ENCODE results near the gene DOCK2. TPM values are rescaled to one million over a fixed set of nuclear protein-coding genes. Genes with fewer than 3 reads are reported as not detected.

The DOCK2 gene
- total RNA-seq, 5 donors from 2014 or later (not counting 1 experiment from before 2014, with no cell fraction given) = 168 to 303 (median 197) TPM

DNA sequence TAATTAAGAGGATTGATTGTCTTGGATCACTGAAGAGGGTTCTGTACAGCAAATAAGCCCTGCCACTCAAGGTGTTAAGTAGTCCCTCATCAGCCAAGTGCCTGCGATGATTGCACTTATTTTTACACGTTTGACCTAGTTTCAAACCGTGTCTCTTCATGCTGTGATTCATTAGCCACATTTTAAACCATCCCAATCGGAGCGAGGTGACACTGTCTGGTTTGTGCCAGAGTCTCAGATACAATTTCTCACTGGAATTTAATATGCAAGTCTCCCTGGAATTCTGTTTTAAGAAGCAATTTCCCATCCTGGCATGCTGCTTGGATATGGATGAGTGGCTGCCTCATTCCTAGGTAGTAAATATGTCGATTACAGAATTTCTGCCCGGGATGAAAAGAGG, 341.6 kb downstream of the DOCK2 start:
- Mint-ChIP-seq H3K4me1 (peaks cover 0 to 3% (median 1%) of the 10 kb centered on the region in 3 donors), H3K27me3 (no peaks in the 10 kb centered on the region), H3K4me3 (no peak overlapping the region), H3K36me3 (peaks cover 23% of the 10 kb centered on the region), H3K27ac (peak overlapping the region in 1 of 2 donors; percentile 46), H3K9me3 (no peaks in the 10 kb centered on the region)
- POLR2A ChIA-PET = no interaction called here
- DNase-seq (no peak), ATAC-seq (replicated peaks in 1 of 4) (no peak)
- H3K36me3 ChIP-seq (ENCODE audit: control insufficient read depth in 2 of 2, extremely low read depth in 1 of 2, insufficient read depth in 1 of 2, low read length in 1 of 2) = peaks cover 7 to 24% of the 10 kb centered on the region in 2 donors
- H3K27ac ChIP-seq (ENCODE audit: low read length) = no peak overlapping the region
- no peaks in the 10 kb centered on the region for H3K4me1 ChIP-seq (ENCODE audit: control insufficient read depth in 1 of 2, extremely low read depth in 1 of 2, insufficient read depth in 2 of 2, low read length in 2 of 2)
- no peak overlapping the region for H3K4me3 ChIP-seq (ENCODE audit: control insufficient read depth in 1 of 2, extremely low read depth in 1 of 2, low read length in 1 of 2)
- H3K27me3 ChIP-seq (replicated peaks in 1 of 2; ENCODE audit: control insufficient read depth in 2 of 2, extremely low read depth in 1 of 2, insufficient read depth in 2 of 2, low read length in 1 of 2) = no peaks in the 10 kb centered on the region
- H3K9me3 ChIP-seq = no peaks in the 10 kb centered on the region
- 93% methylated on average over 5 of the region's 7 CpGs for WGBS (ENCODE audit: insufficient coverage)
- CTCF ChIA-PET = interaction anchor here in 1 of 2 donors (0.7 kb wide), 1 partner anchor 185 kb away, joined by 7 read pairs; no protein-coding TSS in a partner anchor

- Mint-ChIP-seq H3K9me3 (no peaks in the 10 kb centered on the region), H3K4me1 (peaks cover 0 to 3% (median 1%) of the 10 kb centered on the region in 3 donors), H3K27ac (no peak overlapping the region), H3K36me3 (peaks cover 33% of the 10 kb centered on the region), H3K4me3 (no peak overlapping the region), H3K27me3 (no peaks in the 10 kb centered on the region)
- Histone ChIP-seq H3K27ac (ENCODE audit: low read length) (no peak overlapping the region), H3K27me3 (replicated peaks in 1 of 2; ENCODE audit: control insufficient read depth in 2 of 2, extremely low read depth in 1 of 2, insufficient read depth in 2 of 2, low read length in 1 of 2) (no peaks in the 10 kb centered on the region), H3K4me3 (ENCODE audit: control insufficient read depth in 1 of 2, extremely low read depth in 1 of 2, low read length in 1 of 2) (no peak overlapping the region), H3K4me1 (ENCODE audit: control insufficient read depth in 1 of 2, extremely low read depth in 1 of 2, insufficient read depth in 2 of 2, low read length in 2 of 2) (no peaks in the 10 kb centered on the region), H3K36me3 (ENCODE audit: control insufficient read depth in 2 of 2, extremely low read depth in 1 of 2, insufficient read depth in 1 of 2, low read length in 1 of 2) (peaks cover 9 to 34% of the 10 kb centered on the region in 2 donors), H3K9me3 (no peaks in the 10 kb centered on the region)
- no peak for DNase-seq
- CTCF ChIA-PET = no interaction called here
- WGBS (ENCODE audit: insufficient coverage) = 100% methylated on average over 2 of the region's 3 CpGs
- POLR2A ChIA-PET = no interaction called here
- ATAC-seq (replicated peaks in 1 of 4) = no peak
Observed at GRCh38 chr5:169979871-169980270, 342.8 kb downstream of the DOCK2 start.

DNA sequence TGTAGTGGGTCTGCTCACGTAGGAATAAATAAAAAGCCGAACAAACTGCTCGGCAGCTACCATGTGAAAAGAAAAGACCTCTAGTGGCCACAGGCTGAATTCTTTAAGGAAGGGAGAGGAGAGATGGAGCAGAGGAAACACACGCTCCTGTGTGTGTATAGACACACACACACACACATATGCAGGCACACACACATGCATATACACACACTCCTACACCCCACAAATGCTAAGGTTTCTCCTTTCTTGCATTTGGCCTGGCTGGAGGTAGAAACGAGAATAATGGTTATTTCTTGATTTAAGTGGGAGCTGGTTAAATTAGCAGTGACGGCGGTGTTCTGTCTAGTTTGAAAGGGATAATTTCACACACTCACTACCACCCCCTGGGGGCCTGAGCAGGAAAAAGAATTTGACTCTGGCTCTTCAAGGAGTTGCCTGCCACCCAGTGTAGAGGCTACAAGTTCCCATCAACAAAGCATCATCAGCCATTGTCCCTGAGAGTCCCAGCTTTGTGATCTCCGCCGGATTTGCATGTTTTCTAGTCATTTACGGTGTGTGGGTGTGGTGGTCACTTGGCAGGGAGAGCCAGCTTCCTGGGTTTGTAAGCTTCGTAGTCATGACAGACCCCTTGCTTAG, 343.5 kb downstream of the DOCK2 start, which contains the start of gene INSYN2B:
Gene INSYN2B, minus strand, starts transcription at position 78 of the 636 bp plus-strand sequence. CDS start 96,597 bp downstream, outside the sequence.
- Mint-ChIP-seq H3K9me3 (no peaks in the 10 kb centered on the region), H3K27ac (no peak within 1 kb of the TSS), H3K27me3 (no peaks in the 10 kb centered on the region), H3K4me1 (no peaks in the 10 kb centered on the region), H3K4me3 (no peak within 1 kb of the TSS), H3K36me3 (peaks cover 37% of the 10 kb centered on the region)
- ATAC-seq (replicated peaks in 1 of 4) (no peak), DNase-seq (peak in 3 of 35 experiments; percentile 4 to 6 (median 5))
- Histone ChIP-seq H3K4me3 (ENCODE audit: control insufficient read depth in 1 of 2, extremely low read depth in 1 of 2, low read length in 1 of 2) (no peak within 1 kb of the TSS), H3K27ac (ENCODE audit: low read length) (no peak within 1 kb of the TSS), H3K36me3 (ENCODE audit: control insufficient read depth in 2 of 2, extremely low read depth in 1 of 2, insufficient read depth in 1 of 2, low read length in 1 of 2) (peaks cover 9 to 40% of the 10 kb centered on the region in 2 donors), H3K27me3 (replicated peaks in 1 of 2; ENCODE audit: control insufficient read depth in 2 of 2, extremely low read depth in 1 of 2, insufficient read depth in 2 of 2, low read length in 1 of 2) (no peaks in the 10 kb centered on the region), H3K9me3 (no peaks in the 10 kb centered on the region), H3K4me1 (ENCODE audit: control insufficient read depth in 1 of 2, extremely low read depth in 1 of 2, insufficient read depth in 2 of 2, low read length in 2 of 2) (no peaks in the 10 kb centered on the region)
- POLR2A ChIA-PET = interaction anchor here in 1 of 2 donors (0.6 kb wide), 1 partner anchor 131 kb away, joined by 3 read pairs; no protein-coding TSS in a partner anchor
- CTCF ChIA-PET = no interaction called here
- 100% methylated on average over 2 of the region's 11 CpGs for WGBS (ENCODE audit: insufficient coverage)

DNA sequence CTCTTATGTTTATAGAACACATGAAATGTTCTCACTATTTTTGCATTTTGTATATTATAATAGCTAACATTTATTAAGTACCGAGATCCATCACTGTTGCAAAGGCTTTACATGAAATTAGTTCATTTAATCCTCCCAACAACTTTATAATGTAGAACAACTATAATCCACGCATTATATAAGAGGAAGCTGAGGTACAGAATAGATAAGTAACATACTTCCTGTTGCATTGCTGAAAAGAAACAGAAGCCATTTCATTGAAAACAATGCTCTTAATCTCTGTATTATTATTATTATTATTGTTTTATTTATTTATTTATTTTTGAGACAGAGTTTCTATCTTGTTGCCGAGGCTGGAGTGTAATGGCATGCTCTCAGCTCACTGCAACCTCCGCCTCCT, 351.1 kb downstream of the DOCK2 start:
- Mint-ChIP-seq H3K27me3 (no peaks in the 10 kb centered on the region), H3K4me1 (no peaks in the 10 kb centered on the region), H3K9me3 (no peaks in the 10 kb centered on the region), H3K36me3 (peaks cover 83% of the 10 kb centered on the region), H3K4me3 (no peak overlapping the region), H3K27ac (no peak overlapping the region)
- Histone ChIP-seq H3K9me3 (no peaks in the 10 kb centered on the region), H3K27me3 (replicated peaks in 1 of 2; ENCODE audit: control insufficient read depth in 2 of 2, extremely low read depth in 1 of 2, insufficient read depth in 2 of 2, low read length in 1 of 2) (no peaks in the 10 kb centered on the region), H3K4me3 (ENCODE audit: control insufficient read depth in 1 of 2, extremely low read depth in 1 of 2, low read length in 1 of 2) (no peak overlapping the region), H3K27ac (ENCODE audit: low read length) (no peak overlapping the region), H3K36me3 (ENCODE audit: control insufficient read depth in 2 of 2, extremely low read depth in 1 of 2, insufficient read depth in 1 of 2, low read length in 1 of 2) (peaks cover 12 to 84% of the 10 kb centered on the region in 2 donors), H3K4me1 (ENCODE audit: control insufficient read depth in 1 of 2, extremely low read depth in 1 of 2, insufficient read depth in 2 of 2, low read length in 2 of 2) (no peaks in the 10 kb centered on the region)
- ATAC-seq (replicated peaks in 1 of 4) = no peak
- CTCF ChIA-PET = no interaction called here
- no peak for DNase-seq
- WGBS (ENCODE audit: insufficient coverage) = no CpG with 5 or more reads among the region's 4 CpGs
- POLR2A ChIA-PET = no interaction called here

- Histone ChIP-seq H3K9me3 (no peaks in the 10 kb centered on the region), H3K4me3 (ENCODE audit: control insufficient read depth in 1 of 2, extremely low read depth in 1 of 2, low read length in 1 of 2) (no peak overlapping the region), H3K36me3 (ENCODE audit: control insufficient read depth in 2 of 2, extremely low read depth in 1 of 2, insufficient read depth in 1 of 2, low read length in 1 of 2) (peaks cover 9 to 84% of the 10 kb centered on the region in 2 donors), H3K27me3 (replicated peaks in 1 of 2; ENCODE audit: control insufficient read depth in 2 of 2, extremely low read depth in 1 of 2, insufficient read depth in 2 of 2, low read length in 1 of 2) (no peaks in the 10 kb centered on the region), H3K27ac (ENCODE audit: low read length) (no peak overlapping the region), H3K4me1 (ENCODE audit: control insufficient read depth in 1 of 2, extremely low read depth in 1 of 2, insufficient read depth in 2 of 2, low read length in 2 of 2) (no peaks in the 10 kb centered on the region)
- no peaks in the 10 kb centered on the region for H3K27me3 Mint-ChIP-seq
- no CpG with 5 or more reads among the region's 1 CpG for WGBS (ENCODE audit: insufficient coverage)
- no peak overlapping the region for H3K27ac Mint-ChIP-seq
- CTCF ChIA-PET = no interaction called here
- H3K9me3 Mint-ChIP-seq = no peaks in the 10 kb centered on the region
- no peak for ATAC-seq (replicated peaks in 1 of 4)
- peaks cover 83% of the 10 kb centered on the region for H3K36me3 Mint-ChIP-seq
- H3K4me3 Mint-ChIP-seq = no peak overlapping the region
- DNase-seq = no peak
- no peaks in the 10 kb centered on the region for H3K4me1 Mint-ChIP-seq
- POLR2A ChIA-PET = no interaction called here
Observed at GRCh38 chr5:169988947-169989346, 351.9 kb downstream of the DOCK2 start.

DNA sequence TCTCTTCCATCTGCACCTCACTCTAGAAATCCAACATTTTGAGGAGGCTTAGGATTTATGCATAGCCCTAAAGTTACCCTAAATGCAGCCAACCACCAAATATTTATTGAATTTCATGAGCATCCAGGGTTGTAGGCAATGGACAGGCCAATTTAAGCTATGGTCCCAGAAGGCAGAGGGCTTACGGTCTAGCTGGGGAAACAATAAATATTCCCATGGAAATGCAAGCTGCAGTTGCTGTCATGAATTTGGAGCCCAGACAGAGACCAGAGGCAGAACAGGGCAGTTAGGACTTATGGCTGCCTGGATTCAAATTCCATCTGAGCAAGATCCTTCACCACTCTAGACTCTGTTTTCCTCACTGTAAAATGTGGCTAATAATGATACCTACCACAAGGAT, 352.3 kb downstream of the DOCK2 start:
- Histone ChIP-seq H3K36me3 (ENCODE audit: control insufficient read depth in 2 of 2, extremely low read depth in 1 of 2, insufficient read depth in 1 of 2, low read length in 1 of 2) (peaks cover 9 to 84% of the 10 kb centered on the region in 2 donors), H3K4me1 (ENCODE audit: control insufficient read depth in 1 of 2, extremely low read depth in 1 of 2, insufficient read depth in 2 of 2, low read length in 2 of 2) (no peaks in the 10 kb centered on the region), H3K4me3 (ENCODE audit: control insufficient read depth in 1 of 2, extremely low read depth in 1 of 2, low read length in 1 of 2) (no peak overlapping the region), H3K9me3 (no peaks in the 10 kb centered on the region), H3K27me3 (replicated peaks in 1 of 2; ENCODE audit: control insufficient read depth in 2 of 2, extremely low read depth in 1 of 2, insufficient read depth in 2 of 2, low read length in 1 of 2) (no peaks in the 10 kb centered on the region), H3K27ac (ENCODE audit: low read length) (no peak overlapping the region)
- POLR2A ChIA-PET = no interaction called here
- 100% methylated on average over 1 of the region's 1 CpG for WGBS (ENCODE audit: insufficient coverage)
- Mint-ChIP-seq H3K27me3 (no peaks in the 10 kb centered on the region), H3K9me3 (no peaks in the 10 kb centered on the region), H3K4me1 (no peaks in the 10 kb centered on the region), H3K4me3 (no peak overlapping the region), H3K36me3 (peaks cover 83% of the 10 kb centered on the region), H3K27ac (no peak overlapping the region)
- ATAC-seq (replicated peaks in 1 of 4) (no peak), DNase-seq (no peak)
- CTCF ChIA-PET = no interaction called here
